Measurements from ENCODE around the gene BRINP2. TPM values are rescaled to one million over a fixed set of nuclear protein-coding genes. Genes with fewer than 3 reads are reported as not detected.

The BRINP2 gene
- polyA plus RNA-seq, 1 donor (not counting 4 experiments of a cell fraction or from before 2014, with no cell fraction given), result not detected

DNA sequence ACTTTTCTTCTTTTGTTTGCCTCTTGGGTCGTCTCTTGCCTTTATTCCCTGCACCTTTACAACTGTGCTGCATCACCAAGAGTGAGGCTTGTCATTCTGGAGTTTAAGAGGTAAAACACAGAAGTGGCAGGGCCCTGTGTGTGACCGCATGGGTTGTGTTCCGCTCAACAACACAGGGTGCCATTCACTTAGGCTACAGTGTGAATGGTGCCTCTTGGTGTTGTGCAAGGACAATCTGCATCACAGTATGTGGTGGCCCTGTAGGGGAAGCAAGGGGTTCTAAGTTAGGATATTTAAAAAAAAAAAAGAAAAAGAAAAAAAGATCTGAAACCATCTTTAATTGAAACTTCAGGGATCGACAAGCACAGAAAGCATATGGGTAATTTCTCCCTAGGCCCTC is 38.2 kb downstream of the BRINP2 start:
- no peak overlapping the region for H3K4me2 ChIP-seq (ENCODE audit: control insufficient read depth, extremely low read depth, insufficient read depth, low read depth, low read length)

DNA sequence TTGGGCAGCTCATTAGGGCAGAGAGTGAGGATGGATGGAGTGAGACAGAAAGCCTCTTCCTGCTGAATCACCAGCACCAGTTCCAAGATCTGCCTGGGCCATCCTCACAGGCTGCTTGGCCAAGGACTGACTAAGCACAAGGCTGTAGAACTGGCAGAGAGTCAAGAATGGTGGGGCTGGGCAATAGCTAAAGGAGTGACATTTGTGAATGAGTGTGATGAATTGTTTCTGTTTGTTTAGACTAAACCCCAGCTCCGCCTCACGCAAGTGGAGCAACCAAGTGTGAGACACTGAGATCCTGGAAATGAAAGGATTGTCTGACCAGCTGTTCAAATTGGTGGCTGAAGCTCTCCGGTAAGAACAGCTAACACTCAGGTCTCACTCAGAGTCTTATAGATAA is 38.6 kb downstream of the BRINP2 start:
- dilution Hi-C loops (cut with MboI; ENCODE audit: extremely low pct_ligation_motif_present, low sequenced_read_pairs), result no loop called here
- FAIRE-seq, result peak; percentile 100
- H3K27ac ChIP-seq (ENCODE audit: control insufficient read depth, insufficient read depth, low read length), result no peak overlapping the region

More for the DNA sequence above, 38.2 kb downstream of the BRINP2 start:
- no peaks in the 10 kb centered on the region for H4K20me1 ChIP-seq (ENCODE audit: control insufficient read depth, extremely low read depth, insufficient read depth, low read length)
- no peak overlapping the region for H3K4me3 ChIP-seq (ENCODE audit: control insufficient read depth in 2 of 3, extremely low read depth in 1 of 3, insufficient read depth in 2 of 3, low read depth in 1 of 3, low read length in 3 of 3)
- H3K27ac ChIP-seq (ENCODE audit: control insufficient read depth, insufficient read depth, low read length), result no peak overlapping the region
- H3K27me3 ChIP-seq (ENCODE audit: control insufficient read depth, extremely low read depth, insufficient read depth, low read length), result no peaks in the 10 kb centered on the region
- no peaks in the 10 kb centered on the region for H3K36me3 ChIP-seq (ENCODE audit: control insufficient read depth in 2 of 2, extremely low read depth in 1 of 2, insufficient read depth in 2 of 2, low read length in 2 of 2)
- peaks cover 14% of the 10 kb centered on the region for H3K4me1 ChIP-seq (ENCODE audit: control insufficient read depth, extremely low read depth, insufficient read depth, low read length)
- H3K9ac ChIP-seq (ENCODE audit: control insufficient read depth, extremely low read depth, insufficient read depth, low read length), result no peak overlapping the region
- dilution Hi-C loops (cut with MboI; ENCODE audit: extremely low pct_ligation_motif_present, low sequenced_read_pairs), result no loop called here
- DNase-seq (ENCODE audit: low read depth, low spot score) (no peak), FAIRE-seq (no peak)
- no peaks in the 10 kb centered on the region for H3K9me1 ChIP-seq (ENCODE audit: control insufficient read depth, extremely low read depth, insufficient read depth, low read length)
- H2AFZ ChIP-seq (ENCODE audit: control insufficient read depth, low read length), result no peak overlapping the region
- H3K79me2 ChIP-seq (ENCODE audit: control insufficient read depth, insufficient read depth, low read length), result no peaks in the 10 kb centered on the region
- H3K9me3 ChIP-seq (ENCODE audit: control insufficient read depth, low read depth, low read length), result no peaks in the 10 kb centered on the region
- no peak for TF ChIP-seq EZH2 (IDR thresholded peaks at IDR 0.05; ENCODE audit: low read length)
- TF ChIP-seq, protein P1, sequence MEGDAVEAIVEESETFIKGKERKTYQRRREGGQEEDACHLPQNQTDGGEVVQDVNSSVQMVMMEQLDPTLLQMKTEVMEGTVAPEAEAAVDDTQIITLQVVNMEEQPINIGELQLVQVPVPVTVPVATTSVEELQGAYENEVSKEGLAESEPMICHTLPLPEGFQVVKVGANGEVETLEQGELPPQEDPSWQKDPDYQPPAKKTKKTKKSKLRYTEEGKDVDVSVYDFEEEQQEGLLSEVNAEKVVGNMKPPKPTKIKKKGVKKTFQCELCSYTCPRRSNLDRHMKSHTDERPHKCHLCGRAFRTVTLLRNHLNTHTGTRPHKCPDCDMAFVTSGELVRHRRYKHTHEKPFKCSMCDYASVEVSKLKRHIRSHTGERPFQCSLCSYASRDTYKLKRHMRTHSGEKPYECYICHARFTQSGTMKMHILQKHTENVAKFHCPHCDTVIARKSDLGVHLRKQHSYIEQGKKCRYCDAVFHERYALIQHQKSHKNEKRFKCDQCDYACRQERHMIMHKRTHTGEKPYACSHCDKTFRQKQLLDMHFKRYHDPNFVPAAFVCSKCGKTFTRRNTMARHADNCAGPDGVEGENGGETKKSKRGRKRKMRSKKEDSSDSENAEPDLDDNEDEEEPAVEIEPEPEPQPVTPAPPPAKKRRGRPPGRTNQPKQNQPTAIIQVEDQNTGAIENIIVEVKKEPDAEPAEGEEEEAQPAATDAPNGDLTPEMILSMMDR (optimal IDR thresholded peaks at IDR 0.05 in 1 of 3, IDR thresholded peaks at IDR 0.05 in 1 of 3, conservative IDR thresholded peaks at IDR 0.05 in 1 of 3; ENCODE audit: extremely low read depth in 1 of 3, insufficient read depth in 2 of 3, low read length in 3 of 3), result no peak

More for the DNA sequence above, 38.6 kb downstream of the BRINP2 start:
- no peaks in the 10 kb centered on the region for H4K20me1 ChIP-seq (ENCODE audit: control insufficient read depth, extremely low read depth, insufficient read depth, low read length)
- H3K9me1 ChIP-seq (ENCODE audit: control insufficient read depth, extremely low read depth, insufficient read depth, low read length), result no peaks in the 10 kb centered on the region
- H3K36me3 ChIP-seq (ENCODE audit: control insufficient read depth in 2 of 2, extremely low read depth in 1 of 2, insufficient read depth in 2 of 2, low read length in 2 of 2), result no peaks in the 10 kb centered on the region
- peak; percentile 91 for DNase-seq (ENCODE audit: low read depth, low spot score)
- no peak for TF ChIP-seq EZH2 (IDR thresholded peaks at IDR 0.05; ENCODE audit: low read length)
- TF ChIP-seq, protein P1 (optimal IDR thresholded peaks at IDR 0.05 in 1 of 3, IDR thresholded peaks at IDR 0.05 in 1 of 3, conservative IDR thresholded peaks at IDR 0.05 in 1 of 3; ENCODE audit: extremely low read depth in 1 of 3, insufficient read depth in 2 of 3, low read length in 3 of 3), result no peak
- peak overlapping the region; percentile 27 for H3K4me2 ChIP-seq (ENCODE audit: control insufficient read depth, extremely low read depth, insufficient read depth, low read depth, low read length)
- H3K79me2 ChIP-seq (ENCODE audit: control insufficient read depth, insufficient read depth, low read length), result no peaks in the 10 kb centered on the region
- no peak overlapping the region for H3K4me3 ChIP-seq (ENCODE audit: control insufficient read depth in 2 of 3, extremely low read depth in 1 of 3, insufficient read depth in 2 of 3, low read depth in 1 of 3, low read length in 3 of 3)
- H2AFZ ChIP-seq (ENCODE audit: control insufficient read depth, low read length), result no peak overlapping the region
- H3K9me3 ChIP-seq (ENCODE audit: control insufficient read depth, low read depth, low read length), result no peaks in the 10 kb centered on the region
- H3K9ac ChIP-seq (ENCODE audit: control insufficient read depth, extremely low read depth, insufficient read depth, low read length), result no peak overlapping the region
- peaks cover 14% of the 10 kb centered on the region for H3K4me1 ChIP-seq (ENCODE audit: control insufficient read depth, extremely low read depth, insufficient read depth, low read length)
- no peaks in the 10 kb centered on the region for H3K27me3 ChIP-seq (ENCODE audit: control insufficient read depth, extremely low read depth, insufficient read depth, low read length)

Measured in keratinocyte (primary cell).